C4-2B (cell line): ENCODE measurements around the gene KCNJ3.

Experiments used
- ZFX ChIP-seq: fragments of 450-650 bp; IDR thresholded peaks from 2 replicates; pipeline ENCODE4 v1.6.1; 2017
- TF ChIP-seq, protein P1 (sequence below): fragments of 450-650 bp; conservative IDR thresholded peaks from 2 replicates; pipeline ENCODE4 v1.5.1; 2017; ENCODE audit warnings: mild to moderate bottlenecking

DNA sequence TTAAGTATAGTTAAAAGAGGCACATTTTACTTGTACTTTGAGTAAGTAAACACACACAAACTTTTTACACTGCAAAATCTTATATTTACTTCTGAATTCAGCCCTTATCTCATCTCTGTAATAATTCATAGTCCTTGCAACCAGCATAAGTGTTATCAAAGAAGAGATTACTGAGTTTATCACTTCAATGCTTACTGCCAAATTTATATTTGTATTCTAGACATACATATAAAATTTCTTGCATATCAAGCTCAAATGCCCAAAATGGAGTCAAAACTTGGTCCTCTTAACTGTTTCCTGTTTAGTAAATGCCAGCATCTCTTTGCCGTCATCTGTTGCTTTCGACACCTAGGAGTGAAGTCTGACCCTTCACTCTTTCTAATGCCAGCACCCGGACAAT, 21.1 kb upstream of the KCNJ3 start:
- TF ChIP-seq, protein P1, sequence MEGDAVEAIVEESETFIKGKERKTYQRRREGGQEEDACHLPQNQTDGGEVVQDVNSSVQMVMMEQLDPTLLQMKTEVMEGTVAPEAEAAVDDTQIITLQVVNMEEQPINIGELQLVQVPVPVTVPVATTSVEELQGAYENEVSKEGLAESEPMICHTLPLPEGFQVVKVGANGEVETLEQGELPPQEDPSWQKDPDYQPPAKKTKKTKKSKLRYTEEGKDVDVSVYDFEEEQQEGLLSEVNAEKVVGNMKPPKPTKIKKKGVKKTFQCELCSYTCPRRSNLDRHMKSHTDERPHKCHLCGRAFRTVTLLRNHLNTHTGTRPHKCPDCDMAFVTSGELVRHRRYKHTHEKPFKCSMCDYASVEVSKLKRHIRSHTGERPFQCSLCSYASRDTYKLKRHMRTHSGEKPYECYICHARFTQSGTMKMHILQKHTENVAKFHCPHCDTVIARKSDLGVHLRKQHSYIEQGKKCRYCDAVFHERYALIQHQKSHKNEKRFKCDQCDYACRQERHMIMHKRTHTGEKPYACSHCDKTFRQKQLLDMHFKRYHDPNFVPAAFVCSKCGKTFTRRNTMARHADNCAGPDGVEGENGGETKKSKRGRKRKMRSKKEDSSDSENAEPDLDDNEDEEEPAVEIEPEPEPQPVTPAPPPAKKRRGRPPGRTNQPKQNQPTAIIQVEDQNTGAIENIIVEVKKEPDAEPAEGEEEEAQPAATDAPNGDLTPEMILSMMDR = no peak
- TF ChIP-seq ZFX = no peak
